ENCODE data around the gene CFAP46. TPM values are rescaled to one million over a fixed set of nuclear protein-coding genes. Genes with fewer than 3 reads are reported as not detected.

Gene CFAP46
- total and polyA plus RNA-seq, 4 donors: 3.1 to 18.8 (median 7.1) TPM

GRCh38 chr10:132872658-132873057 is 69.7 kb downstream of the CFAP46 start:
- peaks cover 2 to 4% (median 3%) of the 10 kb centered on the region in 3 donors for H3K27me3 ChIP-seq (ENCODE audit: control insufficient read depth in 3 of 3, insufficient read depth in 3 of 3, low read length in 2 of 3)
- no peaks in the 10 kb centered on the region for H3K4me1 ChIP-seq (ENCODE audit: control insufficient read depth in 5 of 5, insufficient read depth in 5 of 5, low read length in 5 of 5)
- 87 to 93% methylated on average over 13 of the region's 13 CpGs for WGBS, 2 donors
- DNase-seq (no peak), ATAC-seq (ENCODE audit: insufficient read depth, low FRiP score) (no peak)
- H3K4me3 ChIP-seq: no peak overlapping the region
- peaks cover 0 to 18% (median 0%) of the 10 kb centered on the region in 4 donors for H3K9me3 ChIP-seq (ENCODE audit: control insufficient read depth in 4 of 4, insufficient read depth in 3 of 4, low read length in 3 of 4)
- no peaks in the 10 kb centered on the region for H3K36me3 ChIP-seq (ENCODE audit: control insufficient read depth in 4 of 4, insufficient read depth in 4 of 4, low read length in 4 of 4)
- H3K9ac ChIP-seq (ENCODE audit: insufficient read depth in 1 of 2, low read length in 2 of 2): no peak overlapping the region
- TF ChIP-seq CTCF (IDR thresholded peaks at IDR 0.05; ENCODE audit: control extremely low read depth, extremely low read depth): no peak
- H3K27ac ChIP-seq (ENCODE audit: low read depth in 1 of 2, low read length in 1 of 2): no peak overlapping the region

GRCh38 chr10:132870426-132870825 is 71.9 kb downstream of the CFAP46 start:
- Histone ChIP-seq H3K27ac (ENCODE audit: low read depth in 1 of 2, low read length in 1 of 2) (no peak overlapping the region), H3K9ac (ENCODE audit: insufficient read depth in 1 of 2, low read length in 2 of 2) (no peak overlapping the region), H3K4me3 (no peak overlapping the region), H3K36me3 (ENCODE audit: control insufficient read depth in 4 of 4, insufficient read depth in 4 of 4, low read length in 4 of 4) (no peaks in the 10 kb centered on the region), H3K4me1 (ENCODE audit: control insufficient read depth in 5 of 5, insufficient read depth in 5 of 5, low read length in 5 of 5) (no peaks in the 10 kb centered on the region), H3K27me3 (ENCODE audit: control insufficient read depth in 3 of 3, insufficient read depth in 3 of 3, low read length in 2 of 3) (peaks cover 0 to 3% (median 2%) of the 10 kb centered on the region in 3 donors), H3K9me3 (ENCODE audit: control insufficient read depth in 4 of 4, insufficient read depth in 3 of 4, low read length in 3 of 4) (peaks cover 0 to 15% (median 0%) of the 10 kb centered on the region in 4 donors)
- no peak for TF ChIP-seq CTCF (IDR thresholded peaks at IDR 0.05; ENCODE audit: control extremely low read depth, extremely low read depth)
- ATAC-seq (ENCODE audit: insufficient read depth, low FRiP score) (no peak), DNase-seq (no peak)
- 91 to 92% methylated on average over 13 of the region's 13 CpGs for WGBS, 2 donors

- H3K9me3 ChIP-seq (ENCODE audit: control insufficient read depth in 4 of 4, insufficient read depth in 3 of 4, low read length in 3 of 4): peaks cover 0 to 13% (median 0%) of the 10 kb centered on the region in 4 donors
- TF ChIP-seq CTCF (IDR thresholded peaks at IDR 0.05; ENCODE audit: control extremely low read depth, extremely low read depth): no peak
- H3K9ac ChIP-seq (ENCODE audit: insufficient read depth in 1 of 2, low read length in 2 of 2): no peak overlapping the region
- H3K27me3 ChIP-seq (ENCODE audit: control insufficient read depth in 3 of 3, insufficient read depth in 3 of 3, low read length in 2 of 3): peaks cover 0 to 3% (median 2%) of the 10 kb centered on the region in 3 donors
- no peak overlapping the region for H3K4me3 ChIP-seq
- no peaks in the 10 kb centered on the region for H3K36me3 ChIP-seq (ENCODE audit: control insufficient read depth in 4 of 4, insufficient read depth in 4 of 4, low read length in 4 of 4)
- no peak for DNase-seq
- WGBS, 2 donors: 89 to 94% methylated on average over 16 of the region's 16 CpGs
- no peak overlapping the region for H3K27ac ChIP-seq (ENCODE audit: low read depth in 1 of 2, low read length in 1 of 2)
- no peaks in the 10 kb centered on the region for H3K4me1 ChIP-seq (ENCODE audit: control insufficient read depth in 5 of 5, insufficient read depth in 5 of 5, low read length in 5 of 5)
- no peak for ATAC-seq (ENCODE audit: insufficient read depth, low FRiP score)
These were observed 72.7 kb downstream of the CFAP46 start for GRCh38 chr10:132869621-132870020.

- ATAC-seq (ENCODE audit: insufficient read depth, low FRiP score) (no peak), DNase-seq (peak in 1 of 3 donors; percentile 5)
- Histone ChIP-seq H3K9me3 (ENCODE audit: control insufficient read depth in 4 of 4, insufficient read depth in 3 of 4, low read length in 3 of 4) (peaks cover 0 to 13% (median 0%) of the 10 kb centered on the region in 4 donors), H3K4me1 (ENCODE audit: control insufficient read depth in 5 of 5, insufficient read depth in 5 of 5, low read length in 5 of 5) (no peaks in the 10 kb centered on the region), H3K36me3 (ENCODE audit: control insufficient read depth in 4 of 4, insufficient read depth in 4 of 4, low read length in 4 of 4) (no peaks in the 10 kb centered on the region), H3K4me3 (no peak overlapping the region), H3K9ac (ENCODE audit: insufficient read depth in 1 of 2, low read length in 2 of 2) (no peak overlapping the region), H3K27ac (ENCODE audit: low read depth in 1 of 2, low read length in 1 of 2) (no peak overlapping the region), H3K27me3 (ENCODE audit: control insufficient read depth in 3 of 3, insufficient read depth in 3 of 3, low read length in 2 of 3) (peaks cover 0 to 3% (median 1%) of the 10 kb centered on the region in 3 donors)
- no peak for TF ChIP-seq CTCF (IDR thresholded peaks at IDR 0.05; ENCODE audit: control extremely low read depth, extremely low read depth)
- WGBS, 2 donors: 91 to 93% methylated on average over 23 to 26 of the region's 26 CpGs
These were observed 73.4 kb downstream of the CFAP46 start for GRCh38 chr10:132868995-132869394.

All from lung (tissue), 12 donors.